G401 (cell line): ENCODE data around the gene KIAA1217. TPM values are rescaled to one million over a fixed set of nuclear protein-coding genes. Genes with fewer than 3 reads are reported as not detected.

Experiments
- DNase-seq: peaks from one replicate; pipeline ENCODE4 v3.0.0-alpha.2; 2015; ENCODE audit warnings: low spot score
- in situ Hi-C: cut with HindIII; loops from 2 replicates; pipeline ENCODE4 v1.10.0; 2016; ENCODE audit warnings: low sequenced_read_pairs, mixed read lengths
- total RNA-seq: library from RNA; depleted of rRNA; stranded (reverse); fragments of >200 nt; shearing (Covaris generic); gene quantifications from 2 replicates; pipeline ENCODE4 v1.2.3, GENCODE V29; 2014

Gene KIAA1217
- total RNA-seq, 1 experiment from 2014 or later, result 2.1 TPM

DNA sequence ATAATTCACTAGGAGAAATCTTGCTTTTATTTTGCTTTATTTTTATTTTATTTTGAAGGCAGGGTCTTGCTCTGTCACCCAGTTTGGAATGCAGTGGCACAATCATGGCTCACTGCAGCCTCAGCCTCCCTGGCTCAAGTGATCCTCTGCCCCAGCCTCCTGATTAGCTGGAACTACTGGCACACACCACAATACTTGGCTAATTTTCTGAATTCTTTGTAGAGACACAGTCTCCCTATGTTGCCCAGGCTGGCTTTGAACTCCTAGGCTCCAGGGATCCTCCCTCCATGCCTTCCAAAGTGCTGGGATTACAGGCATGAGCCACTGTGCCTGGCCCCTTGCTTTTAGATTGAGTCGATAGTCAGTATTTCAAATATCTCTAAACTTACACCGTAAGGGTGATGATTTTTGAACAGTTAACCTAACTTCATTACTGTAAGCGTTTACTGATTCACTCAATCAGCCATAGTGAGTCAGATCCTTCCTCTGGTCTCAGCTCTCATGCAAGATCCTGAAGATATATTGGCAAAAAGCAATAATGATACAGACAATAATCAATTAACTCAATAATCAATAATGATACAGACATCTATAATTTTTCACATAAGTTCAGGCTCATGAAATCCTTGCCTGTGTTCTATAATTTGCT, 239.5 kb downstream of the KIAA1217 start:
- in situ Hi-C loops, result no loop called here
- DNase-seq, result no peak

DNA sequence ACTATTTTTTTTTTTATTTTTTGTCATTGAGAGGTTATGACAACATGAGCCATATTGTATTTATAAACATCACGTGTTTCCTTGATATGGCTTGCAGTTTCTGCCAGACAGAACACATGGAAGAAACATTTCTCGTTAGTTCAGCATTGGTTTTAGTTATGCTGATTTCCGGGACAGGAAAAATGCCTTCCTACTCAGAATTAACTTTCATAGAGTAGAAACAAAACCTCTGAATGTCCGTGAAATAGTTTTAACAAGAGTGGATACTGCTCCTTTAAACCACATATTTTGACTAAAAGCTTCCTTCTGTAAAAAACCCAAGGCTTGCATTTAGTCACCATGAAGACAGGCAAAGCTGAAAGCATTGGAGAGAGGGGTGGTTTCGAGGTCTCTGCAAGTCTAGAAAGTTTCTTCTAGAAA, 240.4 kb downstream of the KIAA1217 start:
- in situ Hi-C loops, result no loop called here
- DNase-seq, result no peak

DNA sequence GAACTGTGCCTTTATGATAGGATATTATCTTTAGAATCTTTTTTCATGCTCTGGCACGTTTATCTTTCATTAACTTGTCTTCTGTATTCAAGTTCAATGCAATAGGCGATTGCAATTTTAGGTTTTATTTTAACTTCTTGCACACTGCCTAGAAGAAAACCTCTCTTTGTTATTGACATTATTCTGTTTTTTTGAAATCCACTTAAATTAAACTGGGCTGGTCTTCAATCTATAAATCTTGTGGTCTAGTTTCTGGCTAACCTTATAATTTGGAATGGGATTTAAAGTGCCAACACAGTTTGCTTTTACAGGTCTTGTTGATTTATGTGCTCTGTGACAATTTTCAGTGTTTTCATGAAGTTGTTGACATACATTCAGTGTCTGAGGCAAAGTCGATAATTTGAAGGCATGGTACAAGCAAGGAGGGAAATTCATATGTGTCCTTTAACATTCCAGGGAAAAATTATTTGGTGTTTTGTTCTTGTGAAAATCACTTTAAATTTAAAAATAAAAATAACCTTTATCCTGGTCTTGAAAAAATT, 240.9 kb downstream of the KIAA1217 start:
- in situ Hi-C loops, result no loop called here

DNA sequence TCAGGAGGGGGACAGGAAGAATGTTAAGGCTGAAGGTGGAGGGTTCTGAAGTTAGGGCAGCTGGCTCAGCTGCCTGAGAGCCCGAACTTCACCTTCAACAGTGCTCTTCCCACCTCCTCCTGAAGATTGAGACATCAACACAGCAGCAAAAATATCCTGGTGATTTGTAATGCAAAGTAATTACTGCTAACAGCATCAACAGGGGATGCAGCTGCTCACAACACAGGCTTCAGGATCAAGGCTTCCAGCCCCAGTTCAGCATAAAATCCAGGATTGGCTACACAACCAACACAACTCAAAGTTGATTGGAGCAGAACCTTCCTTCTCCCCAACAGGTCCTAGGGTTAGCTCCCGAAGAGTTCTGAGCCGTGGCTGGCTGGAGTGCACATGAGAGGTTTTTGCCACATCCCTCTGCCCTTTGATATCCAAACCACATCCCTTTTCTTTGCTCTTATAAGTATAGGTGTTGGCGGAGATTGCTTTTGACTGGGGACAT, 242.4 kb downstream of the KIAA1217 start:
- no peak for DNase-seq
- in situ Hi-C loops, result no loop called here

More for the DNA sequence above, 240.9 kb downstream of the KIAA1217 start:
- DNase-seq, result no peak

DNA sequence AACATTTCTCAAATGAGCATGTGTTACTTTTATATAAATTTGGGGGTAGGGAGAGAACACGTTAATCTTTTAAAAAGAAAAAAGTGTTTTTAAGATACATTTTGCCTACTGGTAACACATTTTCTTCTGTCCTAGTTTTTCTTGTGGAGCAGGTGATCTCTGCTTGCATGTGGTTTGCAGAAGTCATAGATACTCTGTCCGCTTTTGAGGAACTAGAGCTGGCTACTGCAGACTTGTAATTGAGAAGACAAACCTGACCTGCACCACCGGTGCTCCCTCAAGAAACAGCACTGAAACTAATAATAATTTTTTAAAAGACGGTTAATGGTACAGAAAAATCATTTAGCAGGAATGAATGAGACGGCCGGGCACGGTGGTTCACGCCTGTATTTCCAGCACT, 243.1 kb downstream of the KIAA1217 start:
- no peak for DNase-seq
- in situ Hi-C loops, result no loop called here

DNA sequence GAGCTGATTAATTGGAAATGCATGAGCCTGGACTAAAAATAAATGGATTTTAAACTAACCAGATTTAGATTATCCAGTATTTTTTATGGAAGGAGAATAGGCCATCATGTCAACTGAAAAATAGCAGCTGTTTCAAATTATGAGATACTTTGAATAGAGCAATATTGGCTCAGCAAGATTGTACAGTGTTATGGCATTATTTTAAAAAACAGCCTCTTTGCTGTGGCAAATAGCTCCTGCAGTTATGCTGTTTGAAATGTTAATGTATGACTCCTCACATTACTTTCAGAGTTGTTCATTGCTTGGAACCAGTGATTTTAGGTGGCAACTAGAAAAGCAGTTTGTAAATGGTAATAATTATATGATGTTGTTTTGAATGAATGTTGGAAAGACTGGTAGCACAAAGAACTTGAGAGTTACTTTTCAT, 244.5 kb downstream of the KIAA1217 start:
- in situ Hi-C loops, result no loop called here
- no peak for DNase-seq

DNA sequence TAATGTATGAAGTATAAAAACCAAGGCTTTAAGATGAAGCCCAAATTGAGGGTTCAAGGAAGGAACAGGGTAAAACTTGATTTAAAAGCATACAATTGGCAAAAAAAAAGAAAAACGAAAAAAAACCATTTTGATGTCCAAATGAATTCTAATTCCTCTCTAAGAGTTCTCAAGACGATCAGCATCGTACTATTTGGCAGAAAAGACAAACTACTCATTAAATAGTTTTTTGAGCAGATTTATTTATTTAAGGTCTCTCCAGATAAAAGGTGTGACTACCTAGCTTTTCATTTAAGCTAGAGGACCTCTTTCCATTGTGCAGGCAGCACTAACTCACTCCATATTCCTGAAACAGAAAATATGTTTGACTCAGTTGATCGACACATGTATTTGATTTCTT, 245.0 kb downstream of the KIAA1217 start:
- DNase-seq, result no peak
- in situ Hi-C loops, result no loop called here

DNA sequence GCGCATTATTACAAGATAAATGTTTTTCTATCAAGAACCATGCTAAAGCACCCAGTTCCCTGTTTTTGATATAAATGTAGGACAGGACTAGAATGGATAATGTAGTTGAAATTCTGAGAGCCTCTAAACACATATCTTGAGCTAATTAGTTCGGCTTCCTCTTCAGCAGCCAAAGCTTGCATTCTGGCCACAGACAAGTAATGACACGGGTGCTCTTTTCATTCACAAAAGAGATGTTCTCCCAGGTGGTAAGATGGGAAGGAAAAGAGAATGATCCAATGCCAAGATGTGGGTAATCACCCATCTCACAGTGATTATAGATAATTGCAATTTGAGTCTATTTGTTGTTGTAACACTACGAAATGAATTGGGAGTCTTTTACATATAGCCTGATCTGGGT, 246.5 kb downstream of the KIAA1217 start:
- in situ Hi-C loops, result no loop called here
- DNase-seq, result no peak

DNA sequence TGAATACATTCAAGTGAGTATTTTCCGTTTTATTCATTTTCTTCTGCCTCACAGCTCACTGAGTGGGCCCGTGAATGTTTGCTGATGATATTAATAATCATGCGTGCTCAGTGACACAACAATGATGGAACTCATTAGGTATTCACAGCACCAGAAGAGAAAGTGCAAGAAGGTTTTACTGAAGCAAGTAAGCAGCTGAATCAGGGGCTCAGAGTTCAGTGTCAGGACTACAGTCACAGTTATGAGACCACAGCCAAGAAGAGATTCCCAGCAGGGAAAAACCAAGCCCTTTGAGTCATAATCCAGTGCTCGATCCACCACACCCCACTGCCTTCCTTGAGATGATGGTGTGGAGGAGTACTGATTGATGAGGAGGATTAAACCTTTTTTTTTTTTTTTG, 247.4 kb downstream of the KIAA1217 start:
- in situ Hi-C loops, result no loop called here
- no peak for DNase-seq

DNA sequence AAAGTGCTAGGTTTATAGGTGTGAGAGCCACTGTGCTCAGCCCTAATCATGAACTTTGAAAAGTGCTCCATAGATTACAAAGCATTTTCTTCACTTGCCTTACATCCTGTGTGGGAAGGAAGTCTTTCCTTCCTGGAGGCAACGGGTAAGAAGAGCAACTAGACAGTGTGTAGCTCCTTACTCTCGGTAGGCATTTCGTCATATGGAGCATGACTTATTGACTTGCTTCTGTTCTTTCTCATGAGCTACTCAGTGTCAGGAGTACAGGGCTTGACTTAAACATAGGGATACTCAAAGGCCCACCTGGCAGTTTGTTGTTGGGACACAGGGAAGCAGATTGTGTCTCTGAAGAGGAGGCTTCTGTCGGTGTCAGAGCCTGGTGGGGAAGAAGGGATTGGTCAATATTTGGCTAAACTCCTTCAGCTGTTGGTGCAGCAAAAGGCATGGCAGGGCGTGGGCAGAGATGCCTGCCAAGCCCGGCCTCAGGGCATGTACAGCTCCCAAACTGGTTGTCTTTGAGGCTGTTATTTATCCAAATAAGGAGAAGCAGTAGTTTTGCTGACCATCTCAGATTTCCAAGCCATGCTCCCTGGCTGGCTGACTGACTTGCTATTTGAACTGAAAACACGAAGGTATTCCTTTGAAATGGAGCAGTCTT, 248.9 kb downstream of the KIAA1217 start:
- no peak for DNase-seq
- in situ Hi-C loops, result no loop called here

DNA sequence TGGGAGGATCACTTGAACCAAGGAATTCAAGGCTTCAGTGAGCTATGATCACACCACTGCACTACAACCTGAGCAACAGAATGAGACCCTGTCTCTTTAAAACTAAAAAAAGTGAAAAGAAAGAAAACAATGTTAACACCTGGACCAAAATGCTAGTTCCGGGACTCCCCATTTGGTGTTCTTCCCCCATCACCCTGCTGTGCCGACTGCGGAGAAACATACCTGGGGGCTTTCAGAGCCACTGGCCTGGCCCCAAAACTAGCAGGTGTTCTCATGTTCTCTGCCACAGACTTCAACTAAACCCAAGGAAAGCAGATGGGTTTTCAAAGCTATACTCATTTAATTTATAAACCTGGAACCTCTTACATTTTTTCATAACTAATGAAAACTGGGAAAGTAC, 250.9 kb downstream of the KIAA1217 start:
- in situ Hi-C loops, result no loop called here
- no peak for DNase-seq

DNA sequence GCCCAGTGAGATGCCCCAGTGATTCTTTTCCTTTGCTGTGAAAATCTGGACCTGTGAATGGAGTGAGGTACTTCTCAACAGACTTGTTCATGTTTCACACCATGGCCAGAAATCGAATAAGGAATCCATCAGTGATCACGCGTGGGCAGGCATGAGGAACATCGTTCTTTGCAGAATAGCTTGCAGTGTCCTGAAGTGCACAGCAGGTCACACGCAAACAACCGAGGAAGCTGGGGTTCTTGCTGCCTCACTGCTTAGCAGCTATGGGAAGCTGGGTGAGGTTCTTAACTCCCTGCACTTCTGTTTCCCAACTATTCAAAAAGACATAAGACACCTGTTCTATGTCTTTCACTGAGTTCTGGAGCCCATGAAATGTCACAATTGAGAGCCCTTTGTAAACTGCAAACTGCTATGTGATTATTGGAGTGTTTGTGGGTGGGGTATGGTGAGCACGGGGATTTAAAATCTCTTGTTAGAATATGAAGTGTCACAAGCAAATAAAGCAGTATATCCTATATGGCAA, 253.4 kb downstream of the KIAA1217 start:
- no peak for DNase-seq
- in situ Hi-C loops, result no loop called here

DNA sequence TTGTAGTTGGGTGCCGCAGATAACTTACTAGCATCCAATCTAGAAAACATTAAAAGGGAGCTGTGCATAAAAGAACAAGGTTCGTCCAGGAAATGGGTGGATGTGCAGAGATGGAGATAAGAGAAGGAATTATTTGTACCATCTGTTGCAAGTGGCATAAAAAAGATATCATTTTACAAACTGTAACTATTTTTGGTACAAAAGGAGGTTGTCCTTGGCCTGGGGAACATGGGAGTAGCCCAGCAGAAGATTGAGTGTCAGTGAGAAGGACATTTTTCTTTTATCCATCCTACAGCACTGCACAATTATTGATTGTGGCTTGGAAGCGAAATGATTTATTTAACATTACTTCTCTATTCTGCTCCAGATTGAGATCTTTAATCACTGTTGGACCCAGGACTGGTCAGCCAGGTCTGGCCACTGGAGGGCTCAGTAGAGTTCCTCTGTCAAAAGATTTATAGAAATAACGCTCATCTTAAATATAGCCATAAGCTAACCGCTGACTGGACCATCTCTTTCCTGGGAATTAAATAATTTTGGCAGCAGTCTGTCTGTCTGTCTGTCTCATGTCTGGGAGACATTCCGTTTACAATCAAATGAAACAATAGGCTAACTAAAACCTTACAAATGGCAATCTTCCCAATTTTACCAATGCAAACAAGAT, 254.1 kb downstream of the KIAA1217 start:
- in situ Hi-C loops, result no loop called here
- no peak for DNase-seq

DNA sequence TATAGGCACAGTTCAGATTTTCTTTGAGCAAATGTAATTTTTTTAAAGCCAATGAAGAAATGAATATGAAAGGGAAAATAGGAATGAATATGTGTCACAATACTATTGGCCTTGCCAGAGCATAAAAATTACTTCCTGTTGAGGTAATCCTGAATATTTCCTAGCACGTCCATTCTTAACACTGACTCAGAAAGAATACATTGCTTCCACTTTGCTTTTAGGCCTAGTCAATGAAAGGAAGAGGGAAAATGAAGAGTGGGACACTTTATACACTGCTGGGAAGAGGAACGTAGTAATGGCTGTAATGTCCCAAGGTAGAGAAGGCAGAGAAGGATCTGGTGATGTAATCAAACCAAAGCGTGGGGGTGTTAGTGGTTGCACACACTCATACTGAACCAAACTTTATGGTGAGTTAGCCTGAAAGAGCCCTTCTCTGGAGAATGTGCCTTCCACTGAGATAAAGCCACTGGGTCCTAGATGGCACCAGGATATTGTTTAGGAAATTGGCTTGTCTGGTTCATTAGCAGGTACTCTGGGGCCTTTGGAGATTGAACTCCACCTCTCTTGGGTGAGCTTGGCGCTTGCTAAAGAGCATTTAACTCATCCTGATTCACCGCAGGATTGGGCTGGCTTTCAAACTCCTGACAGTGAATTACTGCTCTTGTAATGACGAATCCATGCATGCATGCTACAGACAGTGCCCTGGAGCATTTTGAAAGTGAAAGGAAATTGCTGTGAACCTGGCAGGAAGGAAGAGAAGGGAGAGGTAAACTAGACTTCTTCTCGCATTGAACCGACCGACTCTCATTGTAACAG, 254.9 kb downstream of the KIAA1217 start:
- no peak for DNase-seq
- in situ Hi-C loops, result no loop called here

DNA sequence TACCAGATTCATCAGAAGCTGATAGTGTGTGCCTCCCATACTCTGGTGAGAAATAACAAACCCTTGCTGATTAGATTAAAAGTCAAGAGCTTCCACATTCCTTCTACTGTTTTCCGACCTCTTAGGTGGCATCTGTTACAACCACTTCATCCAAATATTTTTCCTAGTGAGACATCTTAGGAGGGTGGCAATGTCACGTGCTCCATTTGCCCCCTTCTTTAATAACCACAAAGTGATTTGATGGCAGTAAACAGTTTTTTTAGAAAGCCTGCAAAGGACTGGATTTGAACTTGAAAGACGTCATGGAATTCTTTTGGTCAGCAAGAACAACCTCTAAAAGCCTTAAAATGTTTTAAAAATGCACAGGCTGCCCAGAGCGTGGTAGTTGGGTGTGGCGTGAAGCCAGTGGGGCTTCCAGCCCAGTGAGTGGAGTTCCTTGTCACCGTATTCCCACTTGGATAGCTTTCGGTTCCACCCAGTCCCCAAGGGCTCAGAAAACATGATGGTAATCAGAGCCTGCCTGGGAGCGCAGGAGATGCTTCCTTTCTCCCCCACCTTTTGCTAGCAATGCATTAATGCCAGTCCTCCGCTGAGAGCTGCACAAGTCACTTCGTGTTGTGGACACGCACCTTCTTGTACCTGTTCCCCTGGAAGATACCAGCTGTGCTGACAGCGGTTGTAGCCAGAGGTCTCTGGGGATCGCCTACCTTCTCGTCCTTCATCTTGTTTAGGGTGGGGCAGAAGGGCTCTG, 256.4 kb downstream of the KIAA1217 start:
- in situ Hi-C loops, result no loop called here

DNA sequence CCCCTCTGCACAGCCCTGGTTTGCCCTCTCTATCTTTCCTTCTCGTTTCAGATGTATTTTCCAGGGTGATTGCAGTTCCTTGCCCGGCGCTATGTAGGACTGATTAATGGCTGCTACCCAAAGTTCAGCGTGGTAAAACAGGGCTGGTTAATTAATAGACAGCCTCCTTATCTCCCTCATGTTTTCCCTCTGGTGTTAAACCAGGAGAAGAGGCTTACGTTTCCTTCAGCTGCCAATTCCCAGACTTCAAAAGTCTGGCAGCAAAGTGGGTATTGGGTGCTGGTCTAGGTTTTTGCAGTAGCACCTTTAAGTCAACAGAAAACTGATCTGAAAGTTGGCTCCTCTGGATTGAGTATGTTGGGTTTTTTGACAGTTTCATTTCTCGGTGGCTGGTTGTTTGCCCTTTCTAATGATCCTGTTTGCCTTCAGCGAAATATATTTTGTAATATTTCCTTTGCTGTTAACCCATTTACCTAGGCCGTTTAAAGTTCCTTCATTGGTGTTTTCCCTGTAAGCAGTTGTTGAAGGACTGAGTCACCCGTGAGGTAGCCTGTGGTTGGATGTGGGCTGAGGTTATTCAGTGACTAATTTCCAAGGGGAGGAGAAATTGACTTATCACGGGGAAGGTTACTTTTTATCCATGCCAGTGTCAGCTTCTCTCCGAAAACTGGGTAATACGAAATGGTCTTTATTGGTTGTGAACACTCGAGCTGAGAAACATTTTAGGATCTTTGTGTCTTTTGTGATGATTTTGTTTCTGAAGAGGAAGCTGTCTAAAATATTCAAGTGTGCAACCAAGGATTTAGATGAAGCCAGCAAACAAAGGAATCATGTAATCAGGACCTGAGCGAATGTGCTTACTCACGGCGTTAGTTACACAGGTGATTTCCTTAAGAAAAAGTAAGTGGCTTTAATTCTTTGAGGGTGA, 257.2 kb downstream of the KIAA1217 start:
- in situ Hi-C loops, result no loop called here
- no peak for DNase-seq

More for the DNA sequence above, 256.4 kb downstream of the KIAA1217 start:
- DNase-seq, result no peak

DNA sequence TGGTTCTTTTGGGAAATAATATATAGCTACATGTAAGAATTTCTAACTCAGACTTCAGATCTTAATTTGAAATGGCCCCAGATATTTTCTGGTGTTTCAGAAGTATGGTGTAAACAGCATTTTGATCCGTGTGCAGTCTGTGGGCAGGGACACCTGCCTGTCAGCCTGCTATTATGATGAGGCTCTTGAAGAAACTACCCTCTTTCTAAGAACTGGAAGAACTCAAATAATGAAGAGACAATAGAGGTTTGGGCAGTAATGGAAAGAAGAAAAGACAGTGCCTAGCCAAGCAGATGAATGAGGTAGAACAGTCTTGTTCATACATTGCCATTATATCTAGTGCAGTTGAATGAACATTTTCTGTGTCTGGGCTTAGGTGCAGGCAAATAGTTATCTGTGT, 258.2 kb downstream of the KIAA1217 start:
- in situ Hi-C loops, result no loop called here
- DNase-seq, result no peak
